GM10248 (cell line): ENCODE measurements around the gene SLX4IP.

Source experiments
- CTCF ChIA-PET: fragments of 300-600 bp; sonication (Branson Sonifier 250); formaldehyde crosslinking; extraction: SDS; loops from one replicate; lab custom pipeline; 2021; ENCODE audit warnings: antibody characterized with exemption; lab: Yijun Ruan, JAX
- POLR2A ChIA-PET: fragments of 350-650 bp; sonication (Branson Sonifier 250); formaldehyde crosslinking; extraction: SDS; loops from one replicate; lab custom pipeline; 2020; ENCODE audit warnings: antibody characterized with exemption; lab: Yijun Ruan, JAX
- DNase-seq: peaks from one replicate; pipeline ENCODE4 v3.0.0; 2012; ENCODE audit errors: extremely low spot score
- TF ChIP-seq, protein P1 (sequence below): IDR thresholded peaks from 2 replicates; pipeline ENCODE4 v1.5.1; 2012; ENCODE audit warnings: mild to moderate bottlenecking, low read depth; ENCODE audit errors: extremely low read depth, missing control alignments, control extremely low read depth

SLX4IP gene

DNA sequence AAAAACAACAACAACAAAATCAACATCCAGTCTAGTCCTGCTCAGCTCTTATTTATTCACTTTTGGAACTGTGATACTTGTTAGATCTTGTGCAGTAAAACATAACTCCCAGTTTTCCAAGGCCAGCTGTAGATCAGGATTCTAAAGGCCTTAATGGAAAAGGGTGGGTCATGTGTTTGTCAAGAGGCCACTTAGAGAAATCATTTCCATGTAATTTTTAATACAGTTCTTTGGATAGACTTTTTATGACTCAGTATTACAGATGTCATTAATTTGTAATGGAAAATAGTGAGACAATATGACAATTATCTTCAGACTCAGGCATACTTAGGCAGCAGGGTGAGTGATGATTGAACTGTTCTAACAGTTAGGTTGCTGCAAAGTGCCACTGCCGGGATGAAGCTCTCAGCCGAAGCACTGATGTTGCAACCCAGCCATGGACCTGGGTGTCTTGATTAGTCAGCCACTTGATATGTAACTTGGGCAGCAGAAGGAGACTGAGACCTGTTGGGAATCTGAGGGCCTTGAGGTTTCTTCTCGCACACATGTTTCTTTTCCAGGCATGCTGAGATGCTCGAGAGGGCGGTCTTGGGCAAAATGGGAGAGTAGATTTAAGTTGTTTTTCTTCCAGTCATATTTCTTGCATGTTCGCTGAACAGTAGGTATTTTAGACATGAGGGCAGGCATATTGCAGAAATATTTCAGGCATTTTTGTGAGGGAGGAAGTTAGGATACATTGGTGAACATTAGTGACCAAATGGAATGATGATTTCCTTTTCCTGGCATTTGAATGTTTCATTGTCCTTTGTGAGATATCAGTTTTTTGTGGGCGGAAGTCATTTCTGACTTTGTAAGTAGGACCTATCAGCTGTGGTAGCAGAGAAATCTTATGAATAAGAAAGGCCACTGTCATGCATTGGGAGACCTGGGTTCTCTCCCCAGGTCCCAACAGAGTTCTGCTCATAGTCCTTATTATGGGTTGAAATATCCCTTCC is 52.3 kb downstream of the SLX4IP start:
- no peak for DNase-seq
- TF ChIP-seq, protein P1, sequence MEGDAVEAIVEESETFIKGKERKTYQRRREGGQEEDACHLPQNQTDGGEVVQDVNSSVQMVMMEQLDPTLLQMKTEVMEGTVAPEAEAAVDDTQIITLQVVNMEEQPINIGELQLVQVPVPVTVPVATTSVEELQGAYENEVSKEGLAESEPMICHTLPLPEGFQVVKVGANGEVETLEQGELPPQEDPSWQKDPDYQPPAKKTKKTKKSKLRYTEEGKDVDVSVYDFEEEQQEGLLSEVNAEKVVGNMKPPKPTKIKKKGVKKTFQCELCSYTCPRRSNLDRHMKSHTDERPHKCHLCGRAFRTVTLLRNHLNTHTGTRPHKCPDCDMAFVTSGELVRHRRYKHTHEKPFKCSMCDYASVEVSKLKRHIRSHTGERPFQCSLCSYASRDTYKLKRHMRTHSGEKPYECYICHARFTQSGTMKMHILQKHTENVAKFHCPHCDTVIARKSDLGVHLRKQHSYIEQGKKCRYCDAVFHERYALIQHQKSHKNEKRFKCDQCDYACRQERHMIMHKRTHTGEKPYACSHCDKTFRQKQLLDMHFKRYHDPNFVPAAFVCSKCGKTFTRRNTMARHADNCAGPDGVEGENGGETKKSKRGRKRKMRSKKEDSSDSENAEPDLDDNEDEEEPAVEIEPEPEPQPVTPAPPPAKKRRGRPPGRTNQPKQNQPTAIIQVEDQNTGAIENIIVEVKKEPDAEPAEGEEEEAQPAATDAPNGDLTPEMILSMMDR: no peak
- ChIA-PET CTCF (interaction anchor here (0.8 to 1.7 kb wide), 3 partner anchors 7 to 17 kb away, joined by 3 to 5 read pairs (median 4); no protein-coding TSS in a partner anchor), POLR2A (no interaction called here)

DNA sequence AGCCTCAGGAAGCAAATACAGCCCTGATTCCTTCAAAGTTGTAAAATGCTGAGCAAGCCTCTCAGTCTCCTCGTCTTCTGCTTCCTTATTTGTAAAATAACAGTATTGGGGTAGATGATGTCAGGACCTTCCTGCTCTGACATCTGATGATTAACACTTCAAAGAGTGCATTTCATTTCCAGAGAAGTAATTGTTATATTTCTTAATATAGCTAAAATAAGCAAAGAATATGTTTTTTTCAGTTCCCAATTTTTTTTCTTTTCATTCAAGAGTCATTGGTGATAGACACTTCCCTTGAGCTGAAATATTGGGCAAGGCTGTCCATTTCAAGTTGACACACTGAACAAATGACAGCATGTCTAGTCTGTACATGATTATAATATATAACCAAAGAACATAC is 53.4 kb downstream of the SLX4IP start:
- TF ChIP-seq, protein P1: no peak
- ChIA-PET CTCF (interaction anchor here (1.2 to 2.7 kb wide), 2 partner anchors 13 to 26 kb away, joined by 6 to 9 read pairs; no protein-coding TSS in a partner anchor), POLR2A (no interaction called here)
- no peak for DNase-seq

DNA sequence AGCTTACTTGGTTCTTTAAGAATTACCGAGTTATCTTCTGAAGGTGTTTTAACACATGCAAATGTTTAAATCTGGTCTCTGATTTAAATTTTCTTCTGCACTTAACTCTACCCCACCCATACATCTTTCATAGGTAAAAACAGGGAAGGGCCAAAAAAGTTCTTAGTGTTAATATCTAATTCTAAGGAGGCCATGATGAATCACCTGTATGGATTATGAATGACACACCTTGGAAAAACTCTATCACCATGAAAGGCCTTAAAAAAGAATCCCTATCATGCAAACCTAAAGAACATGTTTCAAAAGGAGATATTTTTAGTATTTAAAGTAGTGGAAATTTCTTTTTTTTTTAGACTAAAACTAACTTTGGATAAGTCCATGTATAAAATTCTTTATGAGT is 54.7 kb downstream of the SLX4IP start:
- TF ChIP-seq, protein P1: no peak
- POLR2A ChIA-PET: no interaction called here

DNA sequence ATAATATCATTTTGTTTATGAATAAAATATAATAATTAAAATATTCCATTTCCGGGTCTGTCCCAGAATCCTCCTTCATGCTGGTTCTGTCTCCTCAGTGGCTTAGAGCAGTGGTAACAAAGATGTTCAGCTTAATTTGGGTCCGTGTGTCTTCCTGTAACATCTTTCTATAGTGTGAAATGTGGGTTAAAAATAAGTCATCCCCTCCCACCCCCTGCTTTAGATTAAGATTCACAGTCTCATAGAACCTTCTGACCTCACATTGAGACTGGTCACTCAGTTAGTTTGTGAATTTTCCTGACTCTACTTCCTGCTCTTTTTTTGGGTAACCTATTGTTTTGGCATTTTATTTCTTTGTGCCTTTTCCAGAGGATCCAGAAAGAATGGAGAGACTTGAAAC is 55.2 kb downstream of the SLX4IP start:
- CTCF ChIA-PET: interaction anchor here (1.1 to 2.7 kb wide), 3 partner anchors 12 to 24 kb away, joined by 3 to 6 read pairs (median 3); no protein-coding TSS in a partner anchor
- no peak for DNase-seq
- POLR2A ChIA-PET: no interaction called here
- TF ChIP-seq, protein P1: no peak

More for the DNA sequence above, 54.7 kb downstream of the SLX4IP start:
- DNase-seq: no peak
- CTCF ChIA-PET: interaction anchor here (1.3 to 2.7 kb wide), 2 partner anchors 21 to 25 kb away, joined by 3 to 6 read pairs; no protein-coding TSS in a partner anchor

DNA sequence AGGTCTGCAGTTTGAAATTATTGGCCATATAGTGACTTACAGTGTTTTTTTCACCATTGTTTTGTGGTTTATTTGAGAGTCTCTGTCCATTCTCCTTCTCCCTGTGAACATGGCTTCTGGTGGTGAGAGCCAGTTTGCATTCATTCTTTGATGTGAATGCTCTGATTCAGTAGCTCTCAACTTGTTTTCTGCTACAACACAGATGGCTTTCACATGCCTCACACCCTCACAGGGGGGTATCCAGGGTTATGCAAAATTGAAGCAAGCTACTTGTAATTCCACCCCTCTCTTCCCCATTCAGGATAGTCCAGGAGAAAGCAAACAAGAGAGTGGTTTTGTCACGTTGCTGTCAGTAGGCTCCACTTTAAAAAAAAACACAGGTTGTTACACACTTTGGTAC is 55.6 kb downstream of the SLX4IP start:
- TF ChIP-seq, protein P1: no peak
- ChIA-PET POLR2A (no interaction called here), CTCF (interaction anchor here (1.1 to 2.7 kb wide), 3 partner anchors 13 to 24 kb away, joined by 3 to 6 read pairs (median 3); no protein-coding TSS in a partner anchor)
- DNase-seq: no peak

DNA sequence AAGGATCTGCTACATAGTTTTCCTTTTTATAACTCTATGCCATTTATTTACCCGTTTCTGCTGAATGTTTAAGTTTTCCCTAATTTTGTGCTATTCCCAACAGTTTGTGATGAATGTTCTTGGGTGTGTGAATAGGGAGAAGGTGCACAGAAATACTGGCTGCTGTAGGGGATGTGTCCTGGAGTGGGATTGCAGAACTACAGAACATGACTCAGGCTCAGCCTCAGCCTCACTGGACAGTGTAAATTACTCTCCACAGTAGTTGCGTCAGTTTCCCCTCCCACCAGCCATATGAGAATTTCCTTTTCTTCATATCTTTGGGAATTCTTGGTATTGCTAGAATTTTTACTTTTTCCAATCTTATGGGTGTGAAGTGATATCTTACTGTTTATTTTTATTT is 57.0 kb downstream of the SLX4IP start:
- DNase-seq: no peak
- CTCF ChIA-PET: interaction anchor here (1.0 kb wide), 1 partner anchor 19 kb away, joined by 3 read pairs; no protein-coding TSS in a partner anchor
- POLR2A ChIA-PET: no interaction called here
- TF ChIP-seq, protein P1: no peak
